Measurements from ENCODE around the gene DLGAP4.

DLGAP4 gene

DNA sequence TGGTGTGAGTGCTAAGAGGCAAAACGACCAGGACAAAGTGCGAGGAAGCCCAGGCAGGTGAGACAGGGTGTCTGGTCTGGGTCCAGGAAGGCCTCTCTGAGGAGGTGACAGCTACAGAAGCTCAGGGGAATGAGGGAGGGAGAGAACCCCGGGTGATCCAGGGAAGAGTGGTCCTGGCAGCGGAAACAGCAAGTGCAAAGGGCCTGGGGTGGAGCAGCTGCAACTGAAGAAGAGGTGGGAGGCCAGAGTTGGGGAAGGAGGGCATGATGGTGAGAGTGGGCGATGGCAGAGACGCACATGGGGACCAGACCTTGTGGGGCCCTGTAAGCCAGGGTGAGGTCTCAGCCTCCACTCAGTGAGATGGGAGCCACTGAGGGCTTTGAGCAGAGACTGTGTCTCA lies 45.8 kb downstream of the DLGAP4 start:
- H3K27ac ChIP-seq: no peak overlapping the region
- no peak for TF ChIP-seq ZFX (IDR thresholded peaks at IDR 0.05; ENCODE audit: borderline replicate concordance)
- TF ChIP-seq, protein P1, sequence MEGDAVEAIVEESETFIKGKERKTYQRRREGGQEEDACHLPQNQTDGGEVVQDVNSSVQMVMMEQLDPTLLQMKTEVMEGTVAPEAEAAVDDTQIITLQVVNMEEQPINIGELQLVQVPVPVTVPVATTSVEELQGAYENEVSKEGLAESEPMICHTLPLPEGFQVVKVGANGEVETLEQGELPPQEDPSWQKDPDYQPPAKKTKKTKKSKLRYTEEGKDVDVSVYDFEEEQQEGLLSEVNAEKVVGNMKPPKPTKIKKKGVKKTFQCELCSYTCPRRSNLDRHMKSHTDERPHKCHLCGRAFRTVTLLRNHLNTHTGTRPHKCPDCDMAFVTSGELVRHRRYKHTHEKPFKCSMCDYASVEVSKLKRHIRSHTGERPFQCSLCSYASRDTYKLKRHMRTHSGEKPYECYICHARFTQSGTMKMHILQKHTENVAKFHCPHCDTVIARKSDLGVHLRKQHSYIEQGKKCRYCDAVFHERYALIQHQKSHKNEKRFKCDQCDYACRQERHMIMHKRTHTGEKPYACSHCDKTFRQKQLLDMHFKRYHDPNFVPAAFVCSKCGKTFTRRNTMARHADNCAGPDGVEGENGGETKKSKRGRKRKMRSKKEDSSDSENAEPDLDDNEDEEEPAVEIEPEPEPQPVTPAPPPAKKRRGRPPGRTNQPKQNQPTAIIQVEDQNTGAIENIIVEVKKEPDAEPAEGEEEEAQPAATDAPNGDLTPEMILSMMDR (IDR thresholded peaks at IDR 0.05): no peak

GRCh38 chr20:36352843-36353553 lies 46.9 kb downstream of the DLGAP4 start:
- no peak overlapping the region for H3K27ac ChIP-seq
- TF ChIP-seq ZFX (IDR thresholded peaks at IDR 0.05; ENCODE audit: borderline replicate concordance): no peak
- TF ChIP-seq, protein P1 (IDR thresholded peaks at IDR 0.05): no peak

- no peak overlapping the region for H3K27ac ChIP-seq
- no peak for TF ChIP-seq ZFX (IDR thresholded peaks at IDR 0.05; ENCODE audit: borderline replicate concordance)
Measured at GRCh38 chr20:36353740-36354139, 47.6 kb downstream of the DLGAP4 start.

DNA sequence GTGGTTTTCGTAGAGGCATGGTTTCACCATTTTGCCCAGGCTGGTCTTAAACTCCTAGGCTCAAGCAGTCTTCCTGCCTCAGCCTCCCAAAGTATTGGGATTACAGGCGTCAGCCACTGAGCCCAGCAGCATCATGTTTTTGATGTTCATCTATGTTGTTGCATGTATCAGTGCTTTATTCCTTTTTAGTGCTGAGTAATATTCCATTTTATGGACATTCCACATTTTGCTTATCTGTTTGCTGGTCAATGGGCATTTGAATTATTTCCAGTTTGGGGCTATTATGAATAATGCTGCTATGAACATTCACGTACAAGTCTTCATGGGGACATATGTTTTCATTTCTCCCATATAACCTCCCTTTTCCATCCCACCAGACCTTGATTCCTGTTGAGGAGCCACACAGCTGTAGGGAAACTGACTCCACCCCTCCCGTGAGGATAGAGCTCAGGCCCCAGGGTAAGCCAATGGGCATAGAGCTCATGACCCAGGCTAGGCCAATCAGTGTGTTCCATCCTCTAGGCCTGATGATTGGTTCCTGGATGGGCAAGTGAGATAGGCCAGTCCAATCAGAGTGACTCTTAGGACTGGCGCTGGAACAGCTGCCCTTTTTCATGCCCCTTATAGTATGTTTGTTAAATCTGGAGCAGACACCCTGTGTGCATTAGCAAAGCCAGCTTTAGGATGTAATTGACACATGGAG lies 49.5 kb downstream of the DLGAP4 start:
- TF ChIP-seq ZFX (IDR thresholded peaks at IDR 0.05; ENCODE audit: borderline replicate concordance): no peak
- TF ChIP-seq, protein P1 (IDR thresholded peaks at IDR 0.05): no peak
- no peak overlapping the region for H3K27ac ChIP-seq

DNA sequence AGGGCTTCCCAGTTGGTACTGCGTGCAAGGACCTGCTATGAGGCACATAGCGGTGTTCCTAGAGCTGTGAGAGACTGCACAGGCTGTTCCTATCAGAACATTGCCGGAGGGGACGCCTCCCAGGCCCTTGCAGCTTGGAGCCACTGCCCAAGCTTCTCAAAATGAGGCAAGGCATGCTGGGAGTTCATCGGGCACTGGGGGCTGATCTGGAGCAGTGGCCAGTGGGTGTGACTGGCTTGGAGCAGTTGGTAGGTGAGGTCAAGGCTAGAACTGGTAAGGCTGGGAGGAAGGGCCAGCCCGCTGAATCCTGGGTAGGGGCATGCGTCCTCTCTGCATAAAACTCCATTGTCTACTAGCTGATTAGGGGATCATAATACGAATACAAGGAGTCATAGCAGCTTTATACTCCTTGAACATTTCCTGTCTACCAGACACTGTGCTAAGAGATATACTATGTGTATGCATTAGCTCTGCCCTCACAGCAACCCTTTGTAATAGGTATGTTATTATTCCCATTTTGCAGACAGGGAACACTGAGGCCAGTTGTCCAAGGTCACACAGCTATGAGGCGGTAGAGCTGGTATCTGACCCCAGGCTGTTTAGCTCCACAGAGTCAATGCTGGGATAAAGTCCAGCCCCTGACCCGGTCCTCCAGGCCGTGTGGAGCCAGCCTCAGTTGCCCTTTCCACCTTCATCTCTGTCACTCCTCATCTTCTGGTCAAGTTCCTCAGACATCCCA lies 53.7 kb downstream of the DLGAP4 start:
- H3K27ac ChIP-seq: no peak overlapping the region
- no peak for TF ChIP-seq ZFX (IDR thresholded peaks at IDR 0.05; ENCODE audit: borderline replicate concordance)
- TF ChIP-seq, protein P1 (IDR thresholded peaks at IDR 0.05): no peak

- no peak overlapping the region for H3K27ac ChIP-seq
- TF ChIP-seq ZFX (IDR thresholded peaks at IDR 0.05; ENCODE audit: borderline replicate concordance): no peak
- TF ChIP-seq, protein P1 (IDR thresholded peaks at IDR 0.05): no peak
Measured at GRCh38 chr20:36360429-36360828, 54.3 kb downstream of the DLGAP4 start.

DNA sequence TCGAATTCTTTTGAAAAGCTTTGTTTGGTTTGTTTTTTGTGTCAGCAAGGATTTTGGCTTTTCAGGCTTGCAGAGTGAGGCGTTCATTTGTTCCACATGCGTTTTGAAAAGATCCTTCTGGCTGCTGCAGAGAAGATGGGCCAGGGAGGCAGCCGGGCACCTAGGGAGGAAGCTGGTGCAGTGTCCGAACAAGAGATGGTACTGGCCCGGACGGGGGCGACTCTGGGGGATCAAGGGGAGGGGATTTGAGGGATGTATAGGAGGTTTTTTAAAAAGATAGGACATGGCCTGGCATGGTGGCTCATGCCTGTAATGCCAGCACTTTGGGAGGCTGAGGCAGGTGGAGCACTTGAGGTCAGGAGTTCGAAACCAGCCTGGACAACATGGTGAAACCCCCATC lies 55.3 kb downstream of the DLGAP4 start:
- no peak for TF ChIP-seq ZFX (IDR thresholded peaks at IDR 0.05; ENCODE audit: borderline replicate concordance)
- TF ChIP-seq, protein P1 (IDR thresholded peaks at IDR 0.05): no peak
- H3K27ac ChIP-seq: no peak overlapping the region
